ENCODE data around the gene PCID2. TPM values are rescaled to one million over a fixed set of nuclear protein-coding genes. Genes with fewer than 3 reads are reported as not detected.

The PCID2 gene
- polyA plus RNA-seq, 1 experiment, result 73.6 TPM

DNA sequence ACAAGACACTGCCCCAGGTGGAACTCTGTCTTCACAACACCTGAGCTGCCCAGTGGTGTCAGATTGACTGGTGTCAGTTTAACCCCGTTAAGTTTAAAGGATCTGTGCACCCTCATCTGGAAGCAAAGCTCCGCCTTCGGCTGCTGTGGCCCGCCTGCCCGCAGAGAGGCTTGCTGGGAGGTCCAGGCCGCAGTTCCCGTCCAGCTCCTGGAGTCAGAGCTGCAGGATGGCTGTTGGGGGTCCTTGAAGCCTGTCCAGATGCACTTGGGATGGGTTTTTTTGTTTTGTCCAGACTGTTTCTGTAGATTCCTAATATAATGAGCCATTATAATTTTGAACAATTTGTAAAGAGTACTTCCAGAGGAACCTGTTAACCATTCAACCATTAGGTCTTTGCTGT is 17.0 kb upstream of the PCID2 start:
- DNase-seq (ENCODE audit: low read depth), result no peak
- Histone ChIP-seq H3K4me3 (ENCODE audit: low read depth, low read length) (no peak overlapping the region), H3K27me3 (ENCODE audit: control insufficient read depth, insufficient read depth, low read length) (no peaks in the 10 kb centered on the region), H3K36me3 (ENCODE audit: control insufficient read depth, insufficient read depth, low read length) (peaks cover 28% of the 10 kb centered on the region)
- no peak for TF ChIP-seq CTCF (IDR thresholded peaks at IDR 0.05; ENCODE audit: insufficient read depth, low read depth, low read length)
- ChIA-PET CTCF (interaction anchor here (0.8 kb wide), 1 partner anchor 13 kb away, joined by 5 read pairs; no protein-coding TSS in a partner anchor), POLR2A (no interaction called here)

GRCh38 chr13:113224486-113224885 is 16.0 kb upstream of the PCID2 start:
- Histone ChIP-seq H3K27me3 (ENCODE audit: control insufficient read depth, insufficient read depth, low read length) (no peaks in the 10 kb centered on the region), H3K36me3 (ENCODE audit: control insufficient read depth, insufficient read depth, low read length) (peaks cover 26% of the 10 kb centered on the region), H3K4me3 (ENCODE audit: low read depth, low read length) (no peak overlapping the region)
- no peak for DNase-seq (ENCODE audit: low read depth)
- CTCF ChIA-PET, result interaction anchor here (1.2 kb wide), 1 partner anchor 187 kb away, joined by 5 read pairs; no protein-coding TSS in a partner anchor
- POLR2A ChIA-PET, result no interaction called here
- TF ChIP-seq CTCF (IDR thresholded peaks at IDR 0.05; ENCODE audit: insufficient read depth, low read depth, low read length), result no peak

DNA sequence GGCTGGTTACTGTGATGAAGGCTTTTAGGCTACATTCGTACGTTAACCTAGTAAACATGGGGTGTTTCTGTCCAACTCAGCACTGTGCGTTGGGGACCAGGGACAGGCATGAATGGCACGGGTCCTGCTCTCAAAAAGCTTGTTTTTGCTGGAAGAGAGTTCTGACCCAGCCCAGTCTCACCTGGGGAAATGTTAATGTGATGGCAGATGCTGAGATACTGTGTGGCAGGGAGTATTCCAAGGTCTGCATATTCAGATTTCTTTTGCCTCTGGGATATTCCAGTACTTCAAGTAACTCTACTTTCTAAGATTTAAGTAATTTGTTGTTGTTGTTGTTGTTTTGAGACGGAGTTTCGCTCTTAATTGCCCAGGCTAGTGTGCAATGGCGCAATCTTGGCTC is 14.6 kb upstream of the PCID2 start:
- DNase-seq (ENCODE audit: low read depth), result no peak
- Histone ChIP-seq H3K36me3 (ENCODE audit: control insufficient read depth, insufficient read depth, low read length) (peaks cover 25% of the 10 kb centered on the region), H3K4me3 (ENCODE audit: low read depth, low read length) (no peak overlapping the region), H3K27me3 (ENCODE audit: control insufficient read depth, insufficient read depth, low read length) (no peaks in the 10 kb centered on the region)
- ChIA-PET CTCF (interaction anchor here (1.2 kb wide), 1 partner anchor 186 kb away, joined by 5 read pairs; no protein-coding TSS in a partner anchor), POLR2A (no interaction called here)
- no peak for TF ChIP-seq CTCF (IDR thresholded peaks at IDR 0.05; ENCODE audit: insufficient read depth, low read depth, low read length)

GRCh38 chr13:113220877-113221276 is 12.4 kb upstream of the PCID2 start:
- peak; percentile 33 for TF ChIP-seq CTCF (IDR thresholded peaks at IDR 0.05; ENCODE audit: insufficient read depth, low read depth, low read length)
- peaks cover 19% of the 10 kb centered on the region for H3K36me3 ChIP-seq (ENCODE audit: control insufficient read depth, insufficient read depth, low read length)
- no peak for DNase-seq (ENCODE audit: low read depth)

DNA sequence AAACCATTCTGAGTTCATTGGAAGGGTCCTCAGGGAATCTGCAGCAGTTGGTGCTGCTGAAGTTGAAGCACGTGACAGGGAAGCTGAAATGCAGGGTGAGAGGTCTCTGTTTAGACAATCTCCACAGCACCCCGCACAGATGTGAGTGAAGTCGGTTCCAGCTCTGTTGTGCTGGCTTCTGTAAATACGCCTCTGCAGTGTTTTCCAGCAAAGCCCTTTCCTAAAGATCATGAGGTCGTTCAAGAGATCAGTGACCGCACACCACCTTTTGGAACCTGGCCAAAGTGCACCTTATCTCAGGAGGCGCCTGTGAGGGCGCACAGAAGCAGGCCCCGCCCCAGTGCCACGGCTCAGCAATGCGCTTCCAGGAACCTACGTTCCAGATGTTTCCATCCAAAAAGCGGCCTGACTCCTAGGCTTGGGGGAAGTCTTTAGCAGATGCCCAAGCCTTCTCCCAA is 11.7 kb upstream of the PCID2 start:
- H3K36me3 ChIP-seq (ENCODE audit: control insufficient read depth, insufficient read depth, low read length), result peaks cover 16% of the 10 kb centered on the region
- no peaks in the 10 kb centered on the region for H3K27me3 ChIP-seq (ENCODE audit: control insufficient read depth, insufficient read depth, low read length)
- ChIA-PET POLR2A (no interaction called here), CTCF (no interaction called here)
- TF ChIP-seq CTCF (IDR thresholded peaks at IDR 0.05; ENCODE audit: insufficient read depth, low read depth, low read length), result no peak
- no peak overlapping the region for H3K4me3 ChIP-seq (ENCODE audit: low read depth, low read length)
- no peak for DNase-seq (ENCODE audit: low read depth)

More at GRCh38 chr13:113220877-113221276, 12.4 kb upstream of the PCID2 start:
- ChIA-PET POLR2A (no interaction called here), CTCF (interaction anchor here (0.6 kb wide), 1 partner anchor 11 kb away, joined by 4 read pairs; no protein-coding TSS in a partner anchor)
- Histone ChIP-seq H3K4me3 (ENCODE audit: low read depth, low read length) (no peak overlapping the region), H3K27me3 (ENCODE audit: control insufficient read depth, insufficient read depth, low read length) (no peaks in the 10 kb centered on the region)
